Rectal smooth muscle tissue (tissue), 1 donor: Measurements from ENCODE around the gene HOMER2.

Source experiments
- H3K27ac ChIP-seq: one replicate; pipeline ENCODE4 v1.7.0; 2013; ENCODE audit warnings: low read depth, low read length, inconsistent platforms
- H3K27me3 ChIP-seq: one replicate; pipeline ENCODE4 v1.7.0; 2013; ENCODE audit warnings: low read length; ENCODE audit not compliant: control insufficient read depth, insufficient read depth
- H3K36me3 ChIP-seq: one replicate; pipeline ENCODE4 v1.7.0; 2013; ENCODE audit warnings: low read length; ENCODE audit not compliant: control insufficient read depth, insufficient read depth
- H3K4me1 ChIP-seq: one replicate; pipeline ENCODE4 v1.7.0; 2013; ENCODE audit warnings: low read length; ENCODE audit not compliant: control insufficient read depth, insufficient read depth
- H3K4me3 ChIP-seq: one replicate; pipeline ENCODE4 v1.7.0; 2013; ENCODE audit warnings: low read length
- H3K9ac ChIP-seq: one replicate; pipeline ENCODE4 v1.7.0; 2013; ENCODE audit warnings: low read length

HOMER2 gene

GRCh38 chr15:82803793-82804574 is 148.5 kb downstream of the HOMER2 start:
- H3K4me1 ChIP-seq = peaks cover 1% of the 10 kb centered on the region
- H3K4me3 ChIP-seq = no peak overlapping the region
- no peaks in the 10 kb centered on the region for H3K36me3 ChIP-seq
- H3K27me3 ChIP-seq = no peaks in the 10 kb centered on the region
- no peak overlapping the region for H3K9ac ChIP-seq
- H3K27ac ChIP-seq = no peak overlapping the region

GRCh38 chr15:82802497-82802896 is 150.0 kb downstream of the HOMER2 start:
- Histone ChIP-seq H3K9ac (no peak overlapping the region), H3K4me3 (no peak overlapping the region), H3K4me1 (no peaks in the 10 kb centered on the region), H3K27ac (no peak overlapping the region), H3K36me3 (no peaks in the 10 kb centered on the region), H3K27me3 (no peaks in the 10 kb centered on the region)

DNA sequence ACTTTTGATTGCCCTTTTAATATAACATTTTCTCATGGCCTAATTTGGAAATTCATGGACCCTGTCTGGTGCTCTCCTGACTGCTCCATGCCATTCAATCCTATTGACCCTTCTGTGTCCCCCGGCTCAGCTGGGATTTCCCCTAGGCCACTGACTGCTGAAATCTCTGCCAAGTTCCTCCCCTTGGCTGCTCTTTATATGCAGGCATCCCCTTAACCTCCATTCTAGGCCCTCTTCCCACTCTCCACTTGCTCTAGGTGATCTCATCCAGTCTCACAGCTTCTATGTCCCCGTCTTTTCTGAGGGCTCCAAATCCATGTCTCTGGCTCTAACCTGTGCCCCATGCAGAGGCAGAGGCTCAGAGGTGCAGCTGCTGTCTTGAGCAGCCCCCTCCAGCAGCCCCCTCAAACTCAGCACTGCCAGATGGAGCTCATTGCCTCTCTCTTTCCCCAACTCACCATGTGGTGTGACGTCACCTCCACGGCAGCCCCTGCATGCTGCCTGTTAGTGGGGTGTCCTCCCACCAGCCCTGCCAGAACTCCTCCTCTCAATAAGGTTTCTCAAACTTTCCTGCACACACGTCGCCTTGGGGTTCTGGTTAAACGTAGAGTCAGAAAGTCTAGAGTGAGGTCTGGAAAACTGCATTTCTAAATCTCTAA is 153.2 kb downstream of the HOMER2 start:
- Histone ChIP-seq H3K4me3 (no peak overlapping the region), H3K27me3 (no peaks in the 10 kb centered on the region), H3K9ac (no peak overlapping the region), H3K4me1 (no peaks in the 10 kb centered on the region), H3K27ac (no peak overlapping the region), H3K36me3 (no peaks in the 10 kb centered on the region)
